NCI-H226 (cell line): ENCODE measurements around the gene TOMM22.

Experiments
- DNase-seq: peaks from one replicate; pipeline ENCODE4 v3.0.0-alpha.2; 2015

TOMM22 gene

GRCh38 chr22:38696606-38697424 is 15.1 kb downstream of the TOMM22 start:
- peak; percentile 79 for DNase-seq

- DNase-seq = no peak
These were observed 15.8 kb downstream of the TOMM22 start for GRCh38 chr22:38697425-38698089.

- DNase-seq = no peak
These were observed 16.8 kb downstream of the TOMM22 start for GRCh38 chr22:38698407-38699094.

GRCh38 chr22:38699143-38699542 is 17.4 kb downstream of the TOMM22 start:
- no peak for DNase-seq

GRCh38 chr22:38699784-38700183 is 18.0 kb downstream of the TOMM22 start:
- no peak for DNase-seq

- DNase-seq = peak; percentile 55
These were observed 18.6 kb downstream of the TOMM22 start for GRCh38 chr22:38700270-38700788.

GRCh38 chr22:38700789-38701628 is 19.3 kb downstream of the TOMM22 start, which contains the start of gene JOSD1:
Gene JOSD1, minus strand, starts transcription at chr22:38700943. Its CDS starts 956 bp downstream, at chr22:38699987.
- DNase-seq = peak; percentile 84

GRCh38 chr22:38704654-38705234 is 23.0 kb downstream of the TOMM22 start:
- no peak for DNase-seq

- peak; percentile 96 for DNase-seq
These were observed 23.7 kb downstream of the TOMM22 start, which contains the start of gene GTPBP1 for GRCh38 chr22:38705235-38706100. Gene GTPBP1, plus strand, starts transcription at chr22:38705944. Its CDS starts 12 bp downstream, at chr22:38705956.

- DNase-seq = no peak
These were observed 24.5 kb downstream of the TOMM22 start for GRCh38 chr22:38706101-38706900.

GRCh38 chr22:38706901-38707195 is 25.1 kb downstream of the TOMM22 start:
- DNase-seq = no peak

- no peak for DNase-seq
These were observed 25.6 kb downstream of the TOMM22 start for GRCh38 chr22:38707346-38707745.

GRCh38 chr22:38707984-38708383 is 26.2 kb downstream of the TOMM22 start:
- DNase-seq = no peak

- no peak for DNase-seq
These were observed 27.5 kb downstream of the TOMM22 start for GRCh38 chr22:38709306-38709705.

GRCh38 chr22:38710351-38710750 is 28.6 kb downstream of the TOMM22 start:
- DNase-seq = no peak

GRCh38 chr22:38710866-38711265 is 29.1 kb downstream of the TOMM22 start:
- DNase-seq = no peak

GRCh38 chr22:38712486-38713207 is 30.9 kb downstream of the TOMM22 start:
- DNase-seq = no peak

GRCh38 chr22:38713921-38714320 is 32.2 kb downstream of the TOMM22 start:
- no peak for DNase-seq

GRCh38 chr22:38715176-38715764 is 33.5 kb downstream of the TOMM22 start:
- DNase-seq = no peak
